Raji (cell line): ENCODE data around the gene NFYC.

Experiments used
- POLR2A ChIP-seq: IDR thresholded peaks from 2 replicates; pipeline ENCODE4 v1.6.1; 2011; ENCODE audit warnings: low read depth, low read length, control low read depth; ENCODE audit not compliant: insufficient read depth

Gene NFYC

DNA sequence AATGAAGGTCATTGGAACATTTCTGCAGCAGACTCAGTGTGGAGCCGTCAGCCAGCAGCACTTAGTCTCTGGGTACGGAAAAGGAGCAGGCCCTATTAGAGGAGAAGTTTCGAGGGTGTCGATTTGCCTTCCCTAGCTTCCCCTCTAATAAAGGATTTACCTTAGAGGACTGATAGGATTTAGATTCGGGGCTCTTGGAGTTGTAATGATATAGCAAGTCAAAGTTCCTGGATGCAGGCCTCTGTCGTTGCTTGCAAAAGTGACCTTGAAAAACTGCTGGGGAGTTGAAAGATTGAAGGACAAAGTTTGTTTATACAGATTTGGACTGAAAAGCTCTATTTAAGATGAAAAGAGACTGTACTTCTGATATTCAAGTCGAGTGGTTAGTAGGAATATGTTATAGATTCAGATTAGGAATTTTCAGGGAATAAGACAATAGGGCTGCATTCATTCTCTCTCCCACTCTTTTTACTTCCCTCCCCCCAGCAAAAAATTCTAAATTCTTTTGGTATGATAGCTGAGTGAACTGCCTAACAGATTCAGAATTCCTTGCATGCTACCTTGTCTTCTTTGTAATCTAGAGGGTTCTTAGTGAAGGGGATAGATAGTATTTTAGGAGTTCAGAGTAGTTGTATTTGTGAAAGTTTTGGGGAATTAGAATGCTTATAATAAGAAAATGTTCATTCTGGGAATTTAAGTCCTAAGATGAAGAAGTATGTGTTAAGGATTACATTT is 19.2 kb downstream of the NFYC start:
- no peak for TF ChIP-seq POLR2A

DNA sequence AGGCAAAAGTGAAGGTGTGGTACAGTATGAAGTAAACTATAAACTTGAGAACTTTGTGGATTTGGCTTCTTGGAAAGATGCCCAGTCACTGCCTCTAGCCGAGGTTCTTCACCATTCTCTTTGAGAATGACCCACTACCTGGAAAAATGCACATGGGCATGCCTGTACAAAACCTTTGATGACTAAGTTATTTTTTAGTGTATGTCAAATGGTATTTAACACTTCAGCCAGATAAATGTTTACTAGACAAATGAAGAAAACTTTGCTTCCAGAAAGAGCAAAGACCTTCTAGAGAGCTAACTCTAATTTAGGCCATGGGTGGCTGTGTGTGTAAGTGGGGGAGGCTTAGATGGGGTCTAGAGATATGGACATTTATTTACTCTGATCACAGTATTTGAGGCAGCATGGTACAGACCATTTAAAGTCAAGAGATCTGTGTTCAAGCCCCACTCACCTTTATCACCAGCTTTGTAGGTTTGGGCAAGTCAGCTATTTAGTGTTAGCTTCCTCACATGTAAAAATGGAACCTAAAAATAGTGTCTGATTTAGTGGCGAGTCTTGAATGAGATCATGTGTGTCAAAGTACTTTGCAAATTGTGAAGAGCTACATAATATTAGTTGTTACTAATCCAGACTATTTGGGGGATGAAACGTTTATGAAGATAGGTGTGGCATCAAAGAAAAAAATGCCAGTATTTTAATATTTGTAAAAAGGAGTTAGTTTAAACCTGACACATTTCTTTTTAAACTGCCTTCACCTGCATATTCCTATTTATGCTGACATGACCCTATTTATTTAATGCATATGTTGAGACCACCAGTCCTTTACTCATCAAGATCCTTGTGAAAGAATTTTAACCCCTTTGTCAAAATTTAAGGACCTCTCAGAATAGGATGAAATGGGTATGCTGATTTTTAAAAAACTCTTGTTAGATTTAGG is 20.2 kb downstream of the NFYC start:
- peak; percentile 48; the same call in 1 of the 2 replicates for TF ChIP-seq POLR2A

DNA sequence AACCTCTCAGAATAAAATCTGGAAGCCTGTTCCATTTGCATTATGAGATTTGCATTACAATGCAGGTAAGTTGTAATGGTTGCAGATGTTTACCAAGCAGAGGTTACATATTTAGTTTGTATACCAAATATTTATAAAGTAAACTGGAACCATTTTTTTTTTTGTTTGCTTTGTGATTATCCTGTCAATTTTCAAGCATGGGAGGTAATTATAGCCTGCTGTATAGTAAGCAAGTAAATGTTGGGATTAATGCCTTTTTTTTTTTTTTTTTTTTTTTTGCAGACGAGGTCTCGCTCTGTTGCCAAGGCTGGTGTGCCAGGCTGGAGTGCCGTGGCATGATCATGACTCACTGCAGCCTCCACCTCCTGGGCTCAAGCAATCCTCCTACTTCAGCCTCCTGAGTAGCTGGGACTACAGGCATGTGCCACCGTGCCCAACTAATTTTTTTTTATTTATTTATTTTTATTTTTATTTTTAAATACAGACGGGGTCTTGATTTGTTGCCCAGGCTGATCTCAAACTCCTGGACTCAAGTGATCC is 21.0 kb downstream of the NFYC start:
- no peak for TF ChIP-seq POLR2A

DNA sequence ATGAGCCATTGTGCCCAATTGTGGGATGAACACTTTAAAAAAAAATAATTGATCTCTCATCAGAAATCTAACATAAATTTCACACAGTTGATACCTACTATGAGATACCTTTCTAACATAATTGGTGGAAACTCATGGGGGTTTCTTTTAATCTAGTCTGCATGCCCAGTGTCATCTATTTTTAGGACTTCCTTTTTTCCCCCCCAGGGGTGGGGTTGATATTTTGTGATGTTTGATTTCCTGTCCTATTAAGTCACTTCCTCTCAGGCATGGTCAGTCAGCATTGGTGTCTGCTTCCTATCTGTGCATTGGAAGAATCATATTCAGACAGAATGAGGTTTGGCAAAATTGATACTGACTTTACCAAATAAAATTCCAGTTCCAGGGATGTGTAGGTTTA is 21.5 kb downstream of the NFYC start:
- TF ChIP-seq POLR2A, result no peak

DNA sequence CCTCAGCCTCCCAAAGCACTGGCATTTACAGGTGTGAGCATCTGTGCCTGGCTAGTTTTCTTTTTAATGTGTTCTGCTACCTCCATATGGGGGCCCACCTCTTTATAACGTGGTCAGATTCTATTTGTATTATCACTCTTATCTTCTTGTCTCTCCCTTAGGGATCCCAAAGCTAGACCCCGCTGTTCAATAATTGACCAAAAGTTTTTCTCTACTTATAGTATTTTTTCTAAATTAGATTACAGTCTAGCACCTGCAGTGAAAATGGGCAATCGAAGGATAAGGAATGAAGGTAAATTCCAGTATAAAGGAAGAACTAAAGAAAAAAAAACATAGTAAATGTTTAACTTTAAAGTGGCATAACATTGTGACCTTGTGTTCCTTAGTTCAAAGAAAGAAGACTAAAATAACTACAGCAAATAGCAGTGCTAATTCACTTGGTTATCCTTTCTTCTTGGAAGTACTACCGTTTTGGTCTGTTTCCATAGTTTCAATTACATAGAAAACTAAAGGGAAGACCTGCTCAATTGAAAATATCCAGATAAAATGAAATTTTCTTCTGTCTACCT is 24.1 kb downstream of the NFYC start:
- TF ChIP-seq POLR2A, result no peak

DNA sequence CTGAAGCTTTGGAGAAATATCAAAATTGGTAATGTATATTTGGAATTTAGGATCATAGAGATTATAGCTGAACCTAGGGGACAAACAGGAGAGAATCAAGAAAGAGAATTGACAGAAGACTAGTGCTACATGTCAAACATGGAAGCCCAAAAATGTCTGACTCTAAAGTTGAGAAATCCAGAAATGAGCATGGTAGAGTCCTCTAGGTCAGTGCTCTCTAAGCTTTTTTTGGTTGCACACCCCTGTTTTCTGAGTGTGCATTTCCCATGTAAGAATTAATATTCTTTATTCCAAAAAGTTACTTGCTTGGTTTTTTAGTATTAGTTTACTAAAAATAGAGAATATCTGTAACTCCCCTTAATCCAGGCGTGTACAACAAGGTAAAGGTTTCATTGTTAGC is 25.6 kb downstream of the NFYC start:
- no peak for TF ChIP-seq POLR2A

DNA sequence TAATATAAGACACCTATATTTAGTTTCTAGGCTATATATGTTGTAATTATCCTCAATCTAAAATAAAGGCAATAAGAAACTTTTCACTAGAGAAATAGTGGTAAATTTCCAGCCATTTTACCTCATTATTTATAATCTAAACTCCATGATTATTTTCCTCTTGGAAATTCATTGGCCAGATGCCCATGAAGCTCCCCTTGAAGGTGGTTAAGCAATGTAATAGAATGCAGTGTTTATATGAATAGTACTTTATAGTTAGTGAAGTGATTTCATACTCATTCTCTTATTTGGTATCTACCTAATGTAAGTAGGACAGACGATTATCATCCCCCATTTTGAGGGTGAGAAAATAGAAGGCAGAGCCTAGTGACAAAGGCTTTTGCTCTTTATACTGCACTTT is 26.5 kb downstream of the NFYC start:
- no peak for TF ChIP-seq POLR2A

DNA sequence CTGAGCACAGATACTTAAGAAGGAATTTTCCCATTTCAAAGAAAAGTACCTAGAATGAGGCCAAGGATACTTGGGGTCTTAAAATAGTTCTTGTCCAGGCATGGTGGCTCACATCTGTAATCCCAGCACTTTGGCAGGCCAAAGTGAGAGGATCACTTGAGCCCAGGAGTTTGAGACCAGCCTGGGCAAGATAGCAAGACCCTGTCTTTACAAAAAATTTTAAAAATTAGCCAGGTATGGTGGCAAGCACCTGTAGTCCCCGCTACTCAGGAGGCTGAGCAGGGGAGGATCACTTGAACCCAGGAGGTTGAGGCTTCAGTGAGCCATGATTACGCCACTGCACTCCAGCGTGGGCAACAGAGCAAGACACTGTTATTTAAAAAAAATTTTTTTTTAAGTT is 29.0 kb downstream of the NFYC start:
- TF ChIP-seq POLR2A, result no peak

DNA sequence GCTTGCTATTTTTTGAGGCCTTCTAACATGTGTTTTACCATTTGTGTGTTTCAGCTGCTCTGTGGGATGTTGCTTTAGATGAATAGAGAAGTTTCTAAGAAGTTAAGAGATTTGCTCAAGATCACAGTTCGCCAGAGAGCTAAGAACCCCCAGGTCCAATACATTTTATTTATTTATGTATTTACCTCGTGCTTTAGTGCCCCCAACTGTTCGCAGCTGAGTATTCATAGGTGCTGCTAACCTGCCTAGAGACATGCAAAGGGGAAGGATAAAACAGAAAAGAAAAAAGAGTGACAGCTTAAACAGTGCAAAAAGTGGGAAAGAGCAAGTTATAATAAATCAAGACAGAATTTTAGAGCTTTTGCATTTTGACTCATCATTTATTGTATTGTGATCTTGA is 31.1 kb downstream of the NFYC start:
- TF ChIP-seq POLR2A, result no peak

DNA sequence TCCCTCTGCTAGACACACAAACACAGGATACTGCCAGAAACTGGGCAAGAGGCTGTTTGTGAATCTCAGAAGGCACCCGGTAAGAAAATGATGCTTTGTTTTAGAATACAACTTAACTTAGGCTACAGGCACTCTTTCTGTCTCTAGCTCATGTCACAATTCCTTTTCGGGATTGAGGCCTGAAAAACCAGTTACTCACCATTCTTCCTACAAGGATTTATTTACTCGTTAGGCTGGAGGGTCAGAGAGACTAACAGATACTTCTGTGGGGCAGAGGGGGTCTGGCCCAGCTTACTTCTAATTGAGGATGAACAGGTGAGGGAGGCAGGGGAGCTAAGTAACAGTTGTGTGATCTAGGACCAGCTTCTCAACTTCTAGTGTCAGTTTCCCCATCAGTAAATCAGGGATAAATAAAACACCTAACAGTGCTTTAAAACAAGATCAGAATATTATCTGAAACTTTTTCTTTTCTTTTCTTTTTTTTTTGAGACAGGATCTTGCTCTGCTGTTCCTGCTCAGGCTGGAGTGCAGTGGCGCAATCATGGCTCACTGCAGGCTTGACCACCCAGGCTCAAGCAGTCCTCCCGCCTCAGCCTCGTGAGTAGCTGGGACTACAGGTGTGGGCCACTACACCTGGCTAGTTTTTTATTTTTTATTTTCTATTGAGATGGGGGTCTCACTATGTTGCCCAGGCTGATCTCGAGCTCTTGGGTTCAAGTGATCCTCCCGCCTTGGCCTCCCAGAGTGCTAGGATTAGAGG is 31.9 kb downstream of the NFYC start:
- TF ChIP-seq POLR2A, result no peak

DNA sequence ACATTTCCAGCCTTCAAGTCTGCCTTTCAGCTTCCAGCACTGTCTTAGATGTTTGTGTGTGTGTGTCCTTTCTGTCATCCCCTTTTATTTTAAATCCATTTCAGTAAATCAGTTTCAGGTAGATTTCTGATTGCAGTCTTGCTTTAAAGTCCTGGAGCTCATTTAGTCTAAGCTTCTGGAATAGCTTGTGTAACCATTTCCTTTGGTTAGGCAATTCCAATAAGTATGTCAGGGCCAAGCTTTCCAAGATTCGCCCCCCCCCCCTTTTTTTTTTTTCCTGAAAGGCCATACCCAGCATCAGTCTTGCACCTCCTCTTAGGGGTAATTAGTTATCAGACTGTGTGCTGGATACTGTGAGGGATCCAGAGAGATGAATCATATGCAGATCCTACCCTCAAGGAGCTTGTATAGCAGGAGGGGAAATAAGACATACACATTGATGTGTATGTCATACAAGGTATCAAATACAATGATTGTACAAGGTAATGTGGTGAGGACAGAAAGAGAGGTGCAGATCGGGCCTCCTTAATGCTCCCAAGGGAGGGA is 41.3 kb downstream of the NFYC start:
- TF ChIP-seq POLR2A, result no peak

DNA sequence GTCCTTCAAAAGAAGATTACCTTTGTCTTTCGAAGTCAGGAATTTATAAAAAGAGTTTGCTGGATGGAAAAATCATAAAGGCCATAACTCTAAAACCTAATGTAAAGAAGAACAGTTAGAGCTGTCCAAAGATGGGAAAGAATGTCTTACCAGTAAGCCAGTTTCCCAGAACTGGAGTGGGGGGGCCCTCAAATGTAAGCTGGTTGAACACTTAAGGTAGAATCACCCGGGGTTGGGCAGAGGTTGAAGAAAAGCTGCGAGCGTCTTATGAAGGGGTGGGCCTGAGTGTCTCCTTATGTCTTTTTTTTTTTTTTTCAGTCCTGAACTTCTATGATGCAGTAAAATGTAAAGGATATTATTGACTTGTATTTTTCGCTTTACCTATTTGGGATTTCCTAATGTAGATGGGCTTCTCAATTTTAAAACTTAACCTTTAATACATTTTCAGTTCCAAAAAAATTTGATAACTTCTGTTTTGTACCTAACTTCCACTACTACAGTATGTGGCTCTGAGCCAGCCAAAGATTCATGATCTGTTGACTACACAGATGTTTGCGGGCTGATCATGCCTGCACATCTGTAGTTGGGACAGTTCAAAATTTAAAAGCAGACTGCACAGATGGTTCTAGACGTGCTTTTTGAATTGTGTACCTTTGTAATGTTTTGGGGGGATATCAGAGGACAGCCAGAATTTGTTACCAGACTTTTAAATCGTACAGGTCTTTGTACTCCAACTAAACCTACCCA is 43.6 kb downstream of the NFYC start:
- no peak for TF ChIP-seq POLR2A

DNA sequence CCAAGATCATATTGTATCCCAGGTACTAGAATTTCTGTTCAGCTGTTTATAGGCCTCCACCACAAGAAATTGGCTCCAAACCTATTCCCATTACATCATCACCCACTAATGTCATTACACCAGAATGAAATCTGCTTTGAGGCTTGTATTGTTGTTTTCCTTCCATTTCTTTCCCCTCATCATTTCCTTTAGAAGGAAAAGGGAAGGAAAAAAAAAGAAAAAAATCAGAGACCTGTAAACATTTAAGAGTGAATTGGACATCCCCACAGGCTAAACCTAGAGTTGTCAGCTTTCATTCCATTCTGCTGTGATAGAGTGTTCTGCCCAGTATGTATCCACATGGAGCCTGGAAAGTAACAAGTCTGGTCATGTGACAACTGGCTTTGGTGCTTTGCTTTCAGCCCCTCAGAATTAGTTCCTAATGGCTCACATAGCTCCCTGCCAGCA is 44.6 kb downstream of the NFYC start:
- TF ChIP-seq POLR2A, result no peak

DNA sequence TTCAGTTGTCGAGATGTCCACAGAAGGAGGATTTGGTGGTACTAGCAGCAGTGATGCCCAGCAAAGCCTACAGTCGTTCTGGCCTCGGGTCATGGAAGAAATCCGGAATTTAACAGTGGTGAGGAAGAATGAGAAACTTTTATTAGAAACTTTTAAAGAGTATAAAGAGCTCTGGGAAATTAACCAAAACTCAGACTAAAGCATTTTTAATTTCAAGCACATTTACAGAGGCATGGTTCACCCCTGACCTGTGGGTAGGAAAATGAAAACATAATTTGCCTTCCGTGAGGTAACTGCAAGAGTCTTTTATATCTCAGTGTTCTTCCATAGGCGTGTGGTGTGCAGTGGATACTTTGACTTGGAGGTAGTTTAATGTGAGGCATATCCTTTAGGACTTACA is 47.3 kb downstream of the NFYC start:
- TF ChIP-seq POLR2A, result no peak
